Panc1 (cell line): ENCODE measurements around the gene CRELD1. TPM values are rescaled to one million over a fixed set of nuclear protein-coding genes. Genes with fewer than 3 reads are reported as not detected.
A peak's percentile ranks its signal among the peaks of the same experiment; 100 is the strongest.

Experiments used
- ATAC-seq: fragments of 200-7000 bp; cut with Tn5 transposase; 2 replicates; pipeline ENCODE4 v1.9.1; 2020; ENCODE audit warnings: mild to moderate bottlenecking, moderate library complexity
- BruUV-seq: library from RNA; stranded (reverse); fragments of 400-500 nt; replicated peaks from 2 replicates; lab custom pipeline; 2021; lab: Mats Ljungman, UMichigan
- CTCF ChIA-PET: fragments of 300-600 bp; sonication (Branson Sonifier 250); formaldehyde crosslinking; loops from one replicate; lab custom pipeline; 2022; ENCODE audit warnings: antibody characterized with exemption; lab: Charles Lee
- POLR2A ChIA-PET: fragments of 300-600 bp; sonication (Branson Sonifier 250); formaldehyde crosslinking; loops from one replicate; lab custom pipeline; 2022; ENCODE audit warnings: antibody characterized with exemption; lab: Charles Lee
- DNase-seq: peaks from one replicate; pipeline ENCODE4 v3.0.0-alpha.2; 2010; ENCODE audit warnings: low read depth, low spot score
- H3K27ac ChIP-seq: 2 replicates; pipeline ENCODE4 v1.5.1; 2011; ENCODE audit warnings: mild to moderate bottlenecking, low read length, inconsistent platforms
- H3K27me3 ChIP-seq: fragments of 200-500 bp; sonication (Bioruptor generic); 2 replicates; pipeline ENCODE4 v1.6.0; 2014; ENCODE audit warnings: low read length, inconsistent platforms; ENCODE audit not compliant: control insufficient read depth, insufficient read depth
- H3K36me3 ChIP-seq: fragments of 200-500 bp; sonication (Bioruptor generic); 2 replicates; pipeline ENCODE4 v1.5.1; 2014; ENCODE audit warnings: inconsistent platforms, mild to moderate bottlenecking, low read length, moderate library complexity; ENCODE audit not compliant: control insufficient read depth, insufficient read depth
- H3K4me1 ChIP-seq: 2 replicates; pipeline ENCODE4 v1.5.1; 2011; ENCODE audit warnings: inconsistent platforms, mild to moderate bottlenecking, low read length, moderate library complexity; ENCODE audit not compliant: control insufficient read depth, insufficient read depth
- H3K4me3 ChIP-seq, 2 experiments: 2 replicates each; pipeline ENCODE4 v1.5.1; 2011 to 2012; ENCODE audit warnings: low read depth in 2 of 2, low read length in 2 of 2, mild to moderate bottlenecking in 2 of 2, inconsistent platforms in 1 of 2, moderate library complexity in 1 of 2
- H3K9me3 ChIP-seq: fragments of 200-500 bp; sonication (Bioruptor generic); 2 replicates; pipeline ENCODE4 v1.5.1; 2014; ENCODE audit warnings: low read depth, mild to moderate bottlenecking, inconsistent platforms, low read length, moderate library complexity; ENCODE audit not compliant: control insufficient read depth, insufficient read depth
- CTCF ChIP-seq: fragments of 450-650 bp; IDR thresholded peaks from 2 replicates; pipeline ENCODE4 v1.5.1; 2017; ENCODE audit warnings: mild to moderate bottlenecking
- POLR2AphosphoS5 ChIP-seq: IDR thresholded peaks from 2 replicates; pipeline ENCODE4 v1.6.1; 2012; ENCODE audit warnings: mild to moderate bottlenecking, low read depth, low read length, moderate library complexity
- REST ChIP-seq, 2 experiments: IDR thresholded peaks; 2 replicates each; pipeline ENCODE4 v1.6.1; 2011 to 2012; ENCODE audit warnings: low read depth in 2 of 2, control low read depth in 1 of 2, low read length in 1 of 2, mild to moderate bottlenecking in 1 of 2, moderate library complexity in 1 of 2; ENCODE audit not compliant: insufficient read depth in 1 of 2
- SIN3A ChIP-seq: IDR thresholded peaks from 2 replicates; pipeline ENCODE4 v1.6.1; 2012; ENCODE audit warnings: low read depth, mild to moderate bottlenecking, low read length, moderate library complexity, borderline replicate concordance; ENCODE audit not compliant: insufficient read depth
- TCF7L2 ChIP-seq: IDR thresholded peaks from 2 replicates; pipeline ENCODE4 v1.6.1; 2011; ENCODE audit warnings: mild to moderate bottlenecking, low read depth, low read length, inconsistent platforms
- in situ Hi-C: cut with HindIII; loops from 2 replicates; pipeline ENCODE4 v1.10.0; 2016; ENCODE audit warnings: low sequenced_read_pairs, low pct_unique_long_range_greater_than_20kb
- intact Hi-C: fragments of 100-400 bp; cut with micrococcal nuclease; formaldehyde crosslinking; loops from one replicate; pipeline ENCODE4 v1.10.0; 2022; ENCODE audit not compliant: unreplicated experiment
- total RNA-seq: library from RNA; stranded (reverse); gene quantifications from one replicate; pipeline ENCODE4 v1.2.1, GENCODE V29; 2021; ENCODE audit not compliant: unreplicated experiment

Gene CRELD1
- total RNA-seq, 1 experiment from 2014 or later: 15.4 TPM

- CTCF ChIA-PET: interaction anchor here (0.6 to 2.1 kb wide), 12 partner anchors 11 to 938 kb away, joined by 3 to 16 read pairs (median 4); partner anchors contain the start of genes IL17RE and RPUSD3
- Histone ChIP-seq H3K27ac (peak overlapping the region; percentile 65; the same call in 1 of the 2 replicates), H3K4me3 (peak overlapping the region; percentile 66 to 72), H3K9me3 (no peaks in the 10 kb centered on the region), H3K4me1 (0 out of 2 replicates have a peak, but pooled peaks cover 4% of the 10 kb centered on the region), H3K27me3 (no peaks in the 10 kb centered on the region), H3K36me3 (no peaks in the 10 kb centered on the region; the same call in 1 of the 2 replicates)
- no peak for DNase-seq
- TF ChIP-seq CTCF: peak; percentile 88
- no peak; the same call in 1 of the 2 replicates for TF ChIP-seq SIN3A
- ATAC-seq: peak; percentile 87
- BruUV-seq: no TSS peak
- POLR2A ChIA-PET: interaction anchor here (0.6 kb wide), 3 partner anchors 43 to 140 kb away, joined by 4 to 13 read pairs (median 5); partner anchors contain the start of gene ARPC4
- intact Hi-C loops (no loop called here), in situ Hi-C loops (no loop called here)
These were observed 632 bp upstream of the CRELD1 start for GRCh38 chr3:9932843-9933560.

GRCh38 chr3:9934235-9934621 is 594 bp downstream of the CRELD1 start:
- CTCF ChIA-PET: interaction anchor here (0.6 kb wide), 1 partner anchor 231 kb away, joined by 3 read pairs; no protein-coding TSS in a partner anchor
- H3K4me3 ChIP-seq: peak overlapping the region; percentile 66 to 72
- no peaks in the 10 kb centered on the region for H3K27me3 ChIP-seq
- DNase-seq (no peak), ATAC-seq (no peak)
- TF ChIP-seq CTCF (no peak), POLR2AphosphoS5 (no peak), TCF7L2 (no peak)
- H3K27ac ChIP-seq: peak overlapping the region; percentile 88
- no TSS peak for BruUV-seq
- no peaks in the 10 kb centered on the region for H3K9me3 ChIP-seq
- H3K4me1 ChIP-seq: 0 out of 2 replicates have a peak, but pooled peaks cover 4% of the 10 kb centered on the region
- H3K36me3 ChIP-seq: no peaks in the 10 kb centered on the region; the same call in 1 of the 2 replicates
- in situ Hi-C loops (no loop called here), intact Hi-C loops (no loop called here)
- POLR2A ChIA-PET: no interaction called here

GRCh38 chr3:9934993-9935392 is 1.4 kb downstream of the CRELD1 start:
- BruUV-seq: no TSS peak
- ATAC-seq (no peak), DNase-seq (no peak)
- Histone ChIP-seq H3K9me3 (no peaks in the 10 kb centered on the region), H3K27me3 (no peaks in the 10 kb centered on the region), H3K4me3 (peak overlapping the region in 1 of 2 experiments; percentile 66; a peak in 2 of 4 replicates), H3K4me1 (0 out of 2 replicates have a peak, but pooled peaks cover 4% of the 10 kb centered on the region), H3K27ac (0 out of 2 replicates have a peak overlapping the region, but pooled peaks have one; percentile 88), H3K36me3 (no peaks in the 10 kb centered on the region; the same call in 1 of the 2 replicates)
- TF ChIP-seq TCF7L2 (no peak), SIN3A (no peak), CTCF (no peak), POLR2AphosphoS5 (no peak), REST (IDR thresholded peaks at IDR 0.05; ENCODE audit: insufficient read depth in 1 of 2, low read depth in 2 of 2, low read length in 1 of 2) (no peak)
- in situ Hi-C loops (no loop called here), intact Hi-C loops (no loop called here)
- CTCF ChIA-PET: interaction anchor here (0.5 kb wide), 1 partner anchor 356 kb away, joined by 3 read pairs; no protein-coding TSS in a partner anchor
- POLR2A ChIA-PET: no interaction called here
